KBM-7 (cell line): ENCODE measurements around the gene RTP5.
"Not testable (repeated sequence)": the region's sequence is repeated elsewhere in the genome, so short reads cannot be mapped to it uniquely, and the experiment has no call there.

ENCODE experiments used
- DNase-seq: peaks from one replicate; pipeline ENCODE4 v3.0.0-alpha.2; 2015
- in situ Hi-C: fragments of 300-500 bp; cut with MboI; formaldehyde crosslinking; loops from 2 replicates; pipeline ENCODE4 v1.14.3; 2020; ENCODE audit warnings: low sequenced_read_pairs, low pct_unique_long_range_greater_than_20kb, mixed read lengths

Gene RTP5

DNA sequence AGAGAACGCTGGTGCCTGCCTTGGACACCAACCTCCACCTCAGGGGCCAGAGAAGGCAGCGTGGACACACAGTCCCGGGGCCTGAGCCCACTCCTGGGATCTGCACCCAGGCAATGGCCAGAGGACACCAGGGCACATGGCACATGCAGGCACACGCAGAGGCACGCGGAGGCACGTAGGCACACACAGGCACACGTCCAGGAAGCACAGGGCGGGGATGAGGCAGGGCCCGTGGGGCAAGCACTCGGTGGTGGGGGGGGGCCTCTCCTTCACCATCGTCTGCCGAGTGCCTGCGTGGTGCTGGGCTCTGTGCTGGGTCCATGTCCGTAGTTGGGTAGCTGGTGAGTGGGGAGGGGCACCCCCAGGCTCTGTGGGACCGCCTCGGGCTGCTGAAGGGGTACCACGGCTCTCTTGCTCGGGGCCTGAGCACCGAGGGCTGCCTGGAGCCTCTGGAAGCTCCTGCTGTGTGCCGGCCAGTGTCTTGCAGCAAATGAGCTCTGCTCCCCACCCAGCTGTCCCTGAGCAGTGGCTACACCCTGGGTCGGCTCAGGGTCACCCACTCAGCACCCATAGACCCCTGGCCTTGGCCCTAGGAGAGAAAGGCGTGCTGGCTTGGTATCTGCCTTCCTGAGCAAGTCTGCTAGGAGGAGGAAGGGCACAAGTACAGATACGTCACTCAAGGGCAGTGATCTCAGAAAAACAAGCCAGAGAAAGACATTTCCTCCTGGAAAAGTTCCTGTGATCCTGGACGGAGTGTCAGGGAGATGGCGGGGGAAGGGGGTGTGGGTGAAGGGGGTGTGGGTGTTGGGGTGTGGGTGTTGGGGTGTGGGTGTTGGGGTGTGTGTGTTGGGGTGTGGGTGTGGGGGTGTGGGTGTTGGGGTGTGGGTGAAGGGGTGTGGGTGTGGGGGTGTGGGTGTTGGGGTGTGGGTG is 26.4 kb downstream of the RTP5 start:
- in situ Hi-C loops: no loop called here
- no peak for DNase-seq

DNA sequence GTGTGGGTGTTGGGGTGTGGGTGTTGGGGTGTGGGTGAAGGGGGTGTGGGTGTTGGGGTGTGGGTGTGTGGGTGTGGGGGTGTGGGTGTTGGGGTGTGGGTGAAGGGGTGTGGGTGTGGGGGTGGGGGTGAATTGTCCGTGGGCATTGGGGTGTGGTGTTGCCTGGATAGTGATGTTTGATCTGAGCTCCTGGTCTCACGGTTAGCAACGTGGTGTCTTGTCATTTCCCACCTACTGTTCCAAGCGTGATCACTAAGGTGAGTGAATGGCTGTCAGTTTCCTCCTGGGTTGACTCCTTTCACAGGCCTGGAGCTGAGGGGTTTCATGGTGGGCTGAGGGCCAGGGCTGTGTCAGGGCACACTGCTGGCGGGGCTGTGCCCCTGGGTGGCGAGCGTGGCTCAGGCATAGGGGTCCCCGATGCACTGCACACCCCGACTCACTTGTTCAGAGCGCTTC is 27.2 kb downstream of the RTP5 start:
- no peak for DNase-seq
- in situ Hi-C loops: no loop called here

- no peak for DNase-seq
- in situ Hi-C loops: no loop called here
These were observed 27.8 kb downstream of the RTP5 start for GRCh38 chr2:241897231-241897916.

DNA sequence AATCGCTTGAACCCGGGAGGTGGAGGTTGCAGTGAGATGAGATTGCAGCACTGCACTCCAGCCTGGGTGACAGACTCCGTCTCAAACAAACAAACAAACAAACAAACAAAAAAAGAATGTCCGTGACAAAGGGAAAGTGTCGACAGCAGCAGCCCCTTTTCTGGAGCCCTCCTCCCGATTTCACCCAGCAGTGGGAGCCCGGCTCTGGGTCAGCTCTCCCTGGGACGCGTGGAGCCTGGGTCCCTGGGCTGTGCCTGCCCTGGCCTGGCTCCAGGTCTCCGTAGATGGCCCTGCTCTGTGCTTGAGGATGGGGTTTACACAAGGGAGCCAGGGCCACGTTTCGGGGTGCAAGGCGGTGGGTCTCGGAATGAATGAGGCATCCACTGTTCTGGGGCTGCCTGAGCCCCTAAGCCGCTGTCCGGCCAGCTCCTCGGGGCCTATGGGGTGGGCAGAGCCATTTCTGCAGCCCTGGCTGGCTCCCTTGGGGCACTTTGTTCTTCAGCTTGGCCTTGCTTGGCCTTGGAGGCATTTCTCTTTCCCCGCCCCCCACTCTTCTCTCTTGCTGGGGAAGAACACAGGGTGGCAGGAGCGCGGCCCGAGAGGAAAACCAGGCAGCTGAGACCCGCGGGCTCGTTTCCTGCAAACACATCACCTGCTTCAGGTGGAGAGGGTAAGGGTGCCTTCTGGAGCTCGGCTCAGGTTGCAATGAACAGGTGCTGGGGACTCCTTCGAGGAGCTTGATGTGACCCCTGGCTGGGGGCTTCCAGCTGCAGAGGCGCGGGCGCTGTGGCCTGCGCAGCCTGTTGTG is 29.1 kb downstream of the RTP5 start:
- in situ Hi-C loops: no loop called here
- DNase-seq: no peak

- in situ Hi-C loops: no loop called here
- no peak for DNase-seq
These were observed 30.9 kb downstream of the RTP5 start for GRCh38 chr2:241900251-241901017.

DNA sequence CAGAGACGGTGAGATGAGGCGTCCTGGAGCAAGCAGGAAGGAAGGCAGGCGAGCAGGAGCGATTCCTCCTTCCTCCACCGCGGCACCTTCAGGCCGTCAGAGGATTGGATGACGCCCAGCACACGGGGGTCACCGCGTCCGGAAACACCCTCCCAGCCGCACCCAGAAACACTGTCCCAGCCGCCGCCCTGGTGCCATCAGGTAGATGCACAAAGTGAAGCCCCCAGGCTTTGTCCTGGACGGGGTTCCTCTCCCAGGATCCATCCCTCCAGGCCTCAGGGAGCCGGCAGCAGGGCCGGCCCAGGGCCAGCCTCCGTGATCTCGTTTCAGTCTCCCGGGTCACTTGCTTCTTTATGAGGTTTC is 31.5 kb downstream of the RTP5 start:
- no peak for DNase-seq
- in situ Hi-C loops: no loop called here

DNA sequence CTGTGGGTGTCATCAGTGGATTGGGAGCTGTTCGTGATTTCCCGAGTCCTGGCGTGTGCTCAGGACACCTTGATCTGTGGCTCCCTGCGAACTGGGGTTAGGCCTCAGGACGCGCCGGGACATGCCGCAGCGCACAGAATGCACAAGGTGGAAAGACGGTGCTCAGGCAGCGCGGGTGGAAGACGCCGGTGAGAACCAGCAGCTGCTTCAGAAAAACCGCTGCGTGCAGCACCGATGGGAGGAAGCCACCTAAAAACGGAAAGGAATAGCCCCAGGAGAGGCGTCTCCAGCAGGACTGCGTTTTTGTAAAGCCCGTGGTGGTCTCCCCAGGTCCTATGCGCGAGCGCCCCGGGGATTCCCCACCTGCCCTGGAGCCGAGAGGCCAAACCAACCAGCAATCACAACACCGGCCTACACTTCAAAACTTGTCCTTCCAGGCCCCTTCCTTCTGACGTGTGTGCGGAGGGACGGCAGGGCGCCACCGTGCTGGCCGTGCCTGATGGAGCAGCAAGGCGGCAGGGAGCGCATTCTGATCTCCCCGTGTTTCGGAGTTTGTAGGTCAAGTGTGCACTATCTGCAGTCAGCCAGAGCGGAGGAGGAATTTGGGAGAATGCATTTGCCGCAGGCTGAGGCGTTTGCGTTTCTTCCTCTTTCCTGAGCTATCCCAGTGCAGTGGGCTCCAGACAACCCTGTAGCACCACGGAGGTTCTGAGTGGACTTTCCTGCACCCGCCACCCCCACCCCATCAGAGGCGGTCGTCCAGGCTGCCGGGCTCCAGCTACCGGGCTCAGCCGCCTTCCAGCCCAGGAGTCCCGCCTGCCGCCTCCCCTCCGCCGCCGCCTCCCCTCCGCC is 32.2 kb downstream of the RTP5 start:
- DNase-seq: no peak
- in situ Hi-C loops: no loop called here

- DNase-seq: no peak
- in situ Hi-C loops: no loop called here
These were observed 32.9 kb downstream of the RTP5 start for GRCh38 chr2:241902357-241902991.

- no peak for DNase-seq
- in situ Hi-C loops: no loop called here
These were observed 33.8 kb downstream of the RTP5 start for GRCh38 chr2:241903121-241904010.

DNA sequence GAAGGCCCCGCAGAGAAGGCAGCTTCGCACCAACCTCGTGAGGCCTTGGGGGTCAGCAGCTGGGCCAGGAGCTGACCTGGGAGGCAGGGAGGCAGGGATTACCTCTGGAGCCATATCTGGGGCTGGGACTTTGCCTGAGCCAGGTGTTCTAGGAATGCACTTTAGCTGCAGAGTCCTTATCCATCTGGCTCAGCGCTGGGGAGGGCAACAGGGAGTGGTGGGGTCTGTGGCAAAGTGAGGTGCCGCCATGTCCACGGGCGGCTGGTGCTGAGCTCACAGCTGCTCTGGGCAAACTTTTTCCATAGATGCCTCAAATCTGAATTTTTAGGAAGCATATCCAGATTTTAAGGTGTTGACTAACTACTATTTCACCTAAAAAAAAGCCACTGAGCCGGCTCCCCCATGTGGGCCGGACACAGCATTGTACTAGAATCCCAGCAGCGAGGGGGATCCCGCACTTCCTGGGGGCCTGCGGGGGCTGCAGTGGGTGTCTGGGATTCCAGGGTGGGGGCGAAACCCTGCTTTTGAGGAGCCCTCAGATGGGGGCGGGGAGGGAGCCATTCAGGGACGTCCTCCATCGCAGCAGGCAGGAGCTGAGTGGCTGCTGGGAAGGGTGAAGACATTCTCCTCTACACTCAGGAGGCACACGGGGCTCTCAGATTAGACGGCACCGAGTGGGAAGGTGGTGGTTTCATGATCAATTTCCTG is 34.6 kb downstream of the RTP5 start:
- no peak for DNase-seq
- in situ Hi-C loops: no loop called here

DNA sequence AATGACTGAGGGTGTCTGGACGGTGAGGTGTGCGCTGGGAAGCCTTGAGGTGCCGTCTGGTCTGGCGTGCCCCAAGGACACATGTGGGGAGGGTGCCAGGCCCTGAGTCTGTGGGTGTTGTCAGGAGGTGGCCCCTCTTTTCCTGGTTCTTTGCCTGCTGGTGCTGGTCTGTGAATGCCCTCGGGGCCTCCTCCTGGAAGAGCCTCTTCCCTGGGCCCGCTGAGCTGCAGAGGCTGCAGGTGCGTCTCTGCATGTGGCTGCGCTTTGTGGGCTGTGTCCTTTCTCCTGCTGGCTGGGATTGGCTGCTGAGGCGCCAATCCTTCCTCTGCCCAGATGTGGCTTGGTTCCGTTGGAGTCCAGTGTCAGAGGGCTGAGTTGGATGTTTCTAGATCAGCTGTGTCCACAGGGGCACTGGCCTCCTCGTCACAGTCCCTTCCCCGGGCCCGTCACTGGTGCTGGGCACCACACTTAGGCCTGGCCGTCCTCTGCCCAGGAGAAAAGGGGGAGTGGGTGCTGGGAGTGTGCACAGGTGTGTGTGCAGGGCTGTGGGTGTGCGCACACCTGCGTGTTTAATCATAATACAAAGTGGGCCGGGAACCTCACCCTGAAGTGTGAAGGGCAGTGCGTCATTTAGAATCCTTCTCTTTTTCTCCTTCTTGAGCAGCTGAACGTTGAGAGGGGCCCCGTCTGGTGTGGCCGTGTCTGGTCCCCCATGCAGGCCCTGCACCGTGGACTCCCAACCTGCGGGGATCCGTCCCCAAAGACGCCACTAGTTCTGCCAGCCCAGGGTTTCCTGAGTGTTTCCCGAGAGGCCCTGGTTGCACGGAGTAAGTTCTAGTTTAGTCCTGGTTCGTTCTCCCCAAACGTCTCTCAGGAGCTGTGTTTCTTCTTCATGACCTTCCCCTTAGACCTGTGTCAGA is 35.5 kb downstream of the RTP5 start:
- in situ Hi-C loops: no loop called here
- DNase-seq: no peak

GRCh38 chr2:241905716-241906377 is 36.3 kb downstream of the RTP5 start:
- in situ Hi-C loops: no loop called here
- no peak for DNase-seq

- DNase-seq, in situ Hi-C loops: not testable (repeated sequence)
These were observed 36.8 kb downstream of the RTP5 start for GRCh38 chr2:241906378-241906770.

DNA sequence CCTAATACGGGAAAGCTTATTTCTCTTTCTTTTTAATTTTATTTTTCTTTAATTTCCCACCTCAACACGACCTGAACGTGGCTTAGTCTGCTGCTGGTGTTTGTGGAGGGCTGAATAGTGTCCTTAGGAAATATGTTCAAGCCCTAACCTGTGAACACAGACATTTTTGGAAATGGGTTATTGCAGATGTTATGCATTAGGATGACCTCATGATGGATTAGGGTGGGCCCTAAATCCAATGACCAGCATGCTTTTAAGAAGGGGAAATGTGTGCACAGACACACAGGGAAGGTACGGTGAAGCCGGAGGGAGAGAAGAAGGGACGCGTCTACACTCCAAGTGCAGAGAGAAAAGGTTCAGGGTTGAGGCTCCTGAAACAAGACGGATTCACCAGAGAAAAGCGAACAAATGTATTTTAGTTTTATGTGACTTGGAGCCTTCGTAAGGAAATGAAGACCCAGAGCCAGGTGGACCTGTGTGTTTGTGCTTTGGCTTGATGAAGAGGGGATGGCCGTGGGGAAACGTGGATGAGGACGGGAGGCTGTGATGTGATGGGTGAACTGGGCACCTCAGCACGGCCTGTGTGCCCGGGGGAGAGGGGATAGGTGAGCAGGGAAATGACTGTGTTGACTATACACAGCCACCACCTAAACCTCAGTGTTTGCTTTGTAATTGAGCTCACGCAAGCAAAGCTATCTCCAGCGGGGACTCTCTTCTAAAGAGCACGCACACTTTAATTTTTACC is 37.5 kb downstream of the RTP5 start:
- no peak for DNase-seq
- in situ Hi-C loops: no loop called here
